Activated CD4-positive, CD25-positive, alpha-beta regulatory T cell treated with anti-CD3 and anti-CD28 coated beads, Interleukin-2, amount 50 U/mL, for 72 hours (primary cell): ENCODE measurements around the gene INPP1.

ENCODE experiments used
- DNase-seq: peaks from one replicate; pipeline ENCODE4 v3.0.0; 2021

Gene INPP1

DNA sequence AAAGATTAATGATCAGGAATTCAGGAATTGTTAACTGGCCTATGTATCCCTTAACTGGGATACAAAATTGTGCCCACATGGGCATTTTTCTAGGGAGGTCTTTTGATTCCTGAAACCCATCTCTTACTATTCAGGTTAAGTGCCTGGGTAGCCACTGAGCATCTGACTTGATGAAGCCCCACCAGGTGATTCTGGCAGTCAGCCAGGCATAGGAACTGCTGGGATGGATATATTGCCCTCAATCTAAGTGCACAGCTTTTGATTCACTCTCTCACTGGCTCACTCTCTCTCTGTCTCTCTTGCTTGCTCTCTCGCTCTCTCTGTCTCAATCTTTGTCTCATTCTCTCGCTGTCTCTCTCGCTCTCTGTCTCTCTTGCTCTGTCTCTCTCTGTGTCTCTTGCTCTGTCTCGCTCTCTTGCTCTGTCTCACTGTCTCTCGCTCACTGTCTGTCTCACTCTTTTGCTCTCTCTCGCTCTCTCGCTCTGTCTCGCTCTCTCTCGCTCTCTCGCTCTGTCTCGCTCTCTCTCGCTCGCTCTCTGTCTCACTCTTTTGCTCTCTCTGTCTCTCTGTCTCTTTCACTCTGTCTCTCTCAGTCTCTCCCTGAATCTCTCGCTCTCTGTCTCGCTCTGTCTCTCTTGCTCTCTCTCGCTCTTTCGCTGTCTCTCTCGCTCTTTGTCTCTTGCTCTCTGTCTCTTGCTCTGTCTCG lies 22.3 kb downstream of the INPP1 start:
- no peak for DNase-seq

DNA sequence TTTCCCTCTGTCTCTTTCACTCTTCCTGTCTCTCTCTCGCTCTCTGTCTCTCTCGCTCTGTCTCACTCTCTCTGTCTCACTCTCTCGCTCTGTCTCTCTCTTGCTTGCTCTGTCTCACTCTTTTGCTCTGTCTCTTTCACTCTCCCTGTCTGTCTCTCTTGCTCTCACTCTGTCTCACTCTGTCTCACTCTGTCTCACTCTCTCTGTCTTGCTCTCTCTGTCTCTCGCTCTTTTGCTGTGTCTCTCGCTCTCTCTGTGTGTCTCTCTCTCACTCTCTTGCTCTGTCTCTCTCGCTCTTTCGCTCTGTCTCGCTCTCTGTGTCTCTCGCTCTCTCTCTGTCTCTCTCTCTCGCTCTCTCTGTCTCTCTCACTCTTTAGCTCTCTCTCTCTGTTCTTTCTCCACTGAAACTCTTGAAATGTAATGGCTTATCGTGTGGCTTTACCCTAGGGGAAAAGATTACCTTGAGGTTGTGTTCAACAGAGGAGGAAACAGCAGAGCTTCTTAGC lies 22.9 kb downstream of the INPP1 start:
- DNase-seq: no peak

DNA sequence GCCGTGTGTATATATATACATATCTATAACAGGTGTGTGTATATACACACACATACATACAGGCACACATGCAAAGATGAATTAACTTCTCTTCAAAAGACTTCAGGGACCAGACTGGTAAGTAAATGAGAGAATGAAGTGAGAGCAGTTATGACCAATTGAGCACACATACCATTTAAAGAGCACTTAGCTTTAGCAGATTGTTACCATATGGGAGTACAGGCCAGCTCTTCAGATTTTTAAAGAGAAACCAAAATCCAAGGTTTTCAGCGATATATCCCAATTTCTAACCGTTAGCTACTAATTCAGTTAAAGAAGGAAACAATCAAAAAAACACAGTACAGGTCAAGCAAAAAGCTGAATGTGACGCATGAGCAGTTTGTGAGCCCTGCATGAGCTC lies 23.7 kb downstream of the INPP1 start:
- no peak for DNase-seq

DNA sequence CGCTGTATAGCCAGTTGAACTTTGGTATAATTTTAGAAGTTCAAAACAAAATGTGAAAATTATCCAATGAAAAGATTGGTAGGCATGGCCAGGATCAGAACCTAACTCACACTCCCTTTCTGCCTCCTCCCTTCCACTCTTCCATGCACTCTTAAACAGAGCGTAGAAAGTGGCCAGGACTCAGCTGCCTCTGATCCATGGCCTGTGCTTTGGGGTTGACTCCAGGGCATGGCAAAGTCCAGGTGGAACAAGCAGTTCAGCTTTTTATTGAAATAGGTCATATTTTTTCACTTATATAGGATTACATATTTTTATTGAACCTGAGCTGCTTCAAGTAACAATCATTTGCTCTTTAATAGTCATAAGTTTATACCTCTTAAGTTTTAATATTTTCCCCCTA lies 26.2 kb downstream of the INPP1 start:
- DNase-seq: no peak

DNA sequence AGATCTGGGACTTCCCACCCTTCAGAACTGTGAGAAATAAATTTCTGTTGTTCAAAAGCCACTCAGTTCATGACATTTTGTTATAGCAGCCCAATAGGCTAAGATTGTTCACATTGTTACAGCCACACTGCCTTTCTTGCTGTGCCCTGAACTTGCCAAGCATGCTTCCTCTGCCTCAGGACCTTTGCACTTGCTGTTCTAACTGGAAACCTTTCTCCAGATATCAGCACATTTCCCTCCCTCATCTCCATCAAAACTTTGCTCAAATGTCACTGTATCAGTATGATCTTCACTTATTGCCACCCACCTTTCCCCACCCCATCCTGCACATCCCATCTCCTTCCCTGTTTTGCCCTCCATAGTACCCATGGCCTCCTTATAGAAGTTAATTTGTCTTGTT lies 32.7 kb downstream of the INPP1 start:
- no peak for DNase-seq

DNA sequence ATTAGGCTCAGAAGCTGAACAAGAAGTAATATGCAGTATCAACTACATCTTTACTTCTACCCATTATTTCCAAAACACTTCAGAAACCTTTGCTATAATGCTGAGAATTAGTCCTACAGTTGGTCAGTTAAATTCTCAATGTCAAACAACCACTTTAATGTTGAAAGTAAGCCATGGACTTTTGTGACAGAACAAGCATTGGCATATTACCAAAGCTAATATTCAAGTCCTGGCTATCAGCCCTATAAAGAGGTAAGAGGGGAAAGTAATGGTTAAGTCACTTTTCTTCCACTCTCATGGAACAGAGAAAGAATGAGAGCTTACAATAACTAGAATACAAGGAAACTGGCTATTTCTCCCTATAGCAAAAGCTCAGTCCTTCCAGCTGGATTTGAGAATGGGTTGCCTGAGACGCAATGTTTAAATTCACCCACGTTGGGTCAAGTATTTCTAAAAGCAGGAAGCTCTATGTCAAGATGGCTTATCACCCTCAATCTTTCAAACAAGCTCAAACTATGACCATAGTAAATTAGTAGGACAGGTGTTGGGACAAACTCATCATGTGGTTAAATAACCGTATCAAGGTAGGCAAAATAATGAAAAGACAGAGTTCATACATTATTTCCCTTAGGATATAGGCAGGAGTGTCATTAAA lies 33.3 kb downstream of the INPP1 start:
- DNase-seq: no peak

DNA sequence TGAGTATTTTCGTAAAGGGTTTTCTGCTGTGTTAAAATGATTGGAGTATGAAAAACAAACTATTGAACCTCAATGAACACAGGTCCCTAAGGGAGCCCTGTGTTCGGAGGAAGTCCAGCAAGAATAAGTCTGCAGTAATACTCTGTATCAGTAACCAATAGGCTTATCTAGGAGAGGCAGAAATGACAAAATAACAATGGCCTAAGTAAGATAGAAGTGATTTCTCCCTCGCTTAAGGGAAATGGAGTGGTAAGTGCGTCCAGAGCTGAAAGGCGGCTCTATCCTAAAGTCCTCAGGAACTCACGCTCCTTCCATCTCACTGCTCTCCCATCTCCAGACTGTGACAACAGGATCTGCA lies 35.5 kb downstream of the INPP1 start:
- DNase-seq: no peak

DNA sequence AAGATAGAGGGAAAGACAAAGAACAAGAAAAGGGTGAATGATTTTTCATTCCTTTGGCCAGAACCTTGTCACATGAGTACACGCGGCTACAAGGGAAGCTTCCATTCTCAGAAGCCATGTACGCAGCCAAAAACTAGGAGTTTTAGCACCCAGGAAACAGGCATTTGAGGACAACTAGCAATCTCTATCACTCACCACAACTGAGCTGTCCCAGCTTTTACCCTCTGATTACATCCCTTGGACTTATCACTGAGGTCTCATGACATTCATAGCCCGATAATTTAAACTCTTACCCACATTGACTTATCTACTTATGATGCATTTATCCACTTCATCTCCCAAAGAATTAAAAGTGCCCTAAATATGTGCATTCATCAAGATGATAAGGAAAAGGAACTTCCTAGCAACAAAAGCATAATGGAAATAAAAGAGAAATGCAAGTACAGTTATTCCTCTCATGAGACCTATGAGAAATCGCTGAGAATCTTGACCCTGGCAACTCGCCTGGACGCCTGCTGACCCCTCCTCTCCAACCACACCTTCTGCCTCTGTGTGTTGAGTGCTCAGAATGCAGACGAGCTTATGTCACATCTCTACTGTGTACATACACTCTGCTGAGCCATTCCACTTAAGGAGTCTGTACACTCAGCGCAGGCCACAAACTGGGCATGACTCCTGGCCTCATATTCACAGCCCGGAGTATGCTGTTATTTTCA lies 36.0 kb downstream of the INPP1 start:
- DNase-seq: no peak

DNA sequence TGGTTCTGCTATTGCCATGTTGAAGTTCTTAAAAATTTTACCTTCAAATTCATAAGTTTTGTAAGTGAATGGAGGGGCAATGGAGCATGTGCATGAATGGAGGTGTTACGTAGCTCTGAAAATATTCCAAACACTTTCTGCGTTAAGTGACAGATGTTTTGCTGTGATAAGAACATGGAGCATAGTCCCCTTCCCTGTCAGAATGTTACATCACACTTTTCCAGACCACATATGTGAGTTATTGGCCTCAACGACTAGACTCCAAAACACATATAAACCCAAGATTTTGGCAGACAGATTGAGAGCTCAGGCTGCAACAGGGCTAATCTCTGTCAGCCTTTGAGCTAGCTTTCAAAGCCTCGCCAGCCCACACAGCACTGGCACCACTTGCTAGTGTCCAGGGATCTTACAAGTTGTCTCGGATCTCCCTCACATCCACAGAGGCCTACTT lies 37.6 kb downstream of the INPP1 start:
- DNase-seq: no peak

DNA sequence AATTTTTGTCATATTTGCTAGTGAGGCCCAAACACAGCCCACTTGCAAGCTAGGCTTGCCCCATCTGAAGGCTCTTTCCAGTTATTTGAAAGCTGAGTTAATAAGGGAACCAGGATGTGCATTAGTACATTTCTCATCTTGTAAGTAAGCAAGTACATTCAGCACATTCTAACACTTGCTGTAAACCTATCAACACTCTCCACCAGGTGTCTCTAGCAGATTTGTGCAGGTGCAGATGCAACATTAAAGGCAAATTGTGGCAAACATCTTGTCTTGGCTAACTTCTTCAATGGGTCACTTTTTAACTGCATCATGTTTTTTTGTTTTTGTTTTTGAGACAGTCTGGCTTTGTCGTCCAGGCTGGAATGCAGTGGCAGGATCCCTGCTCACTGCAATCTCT lies 39.5 kb downstream of the INPP1 start:
- DNase-seq: no peak

DNA sequence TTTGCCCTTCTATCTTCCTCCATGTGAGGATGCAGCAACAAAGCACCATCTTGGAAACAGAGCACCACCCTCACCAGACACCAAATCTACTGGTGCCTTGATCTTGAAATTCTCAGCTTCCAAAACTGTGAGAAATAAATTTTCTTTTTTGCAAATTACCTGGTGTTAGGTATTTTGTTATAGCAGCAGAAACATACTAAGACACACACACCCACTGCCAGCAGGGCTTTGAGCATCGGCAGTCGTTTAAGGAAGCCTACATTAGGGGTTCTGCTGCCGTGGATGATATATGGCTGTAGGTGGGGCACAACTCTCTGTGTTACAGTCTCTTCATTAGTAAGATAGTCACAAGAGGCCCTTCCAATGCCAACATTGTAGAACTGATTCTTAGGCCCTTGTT lies 44.0 kb downstream of the INPP1 start:
- DNase-seq: no peak

DNA sequence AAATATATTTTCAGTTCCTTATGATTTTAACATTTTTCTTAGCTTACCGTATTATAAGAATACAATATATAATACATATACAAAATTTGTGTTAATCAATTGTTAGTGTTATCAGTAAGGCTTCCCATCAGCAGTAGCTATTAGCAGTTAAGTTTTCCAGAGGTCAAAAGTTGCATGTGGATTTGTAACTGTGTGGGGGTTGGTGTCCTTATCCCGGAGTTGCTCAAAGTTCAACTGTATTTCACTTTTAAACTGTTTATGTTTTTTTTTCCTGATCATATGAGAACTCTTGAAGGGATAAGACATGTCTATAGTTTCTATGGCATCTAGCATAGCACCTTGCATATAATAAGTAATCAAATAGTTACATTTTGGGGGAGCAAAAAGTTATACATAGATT lies 52.9 kb downstream of the INPP1 start:
- DNase-seq: no peak

DNA sequence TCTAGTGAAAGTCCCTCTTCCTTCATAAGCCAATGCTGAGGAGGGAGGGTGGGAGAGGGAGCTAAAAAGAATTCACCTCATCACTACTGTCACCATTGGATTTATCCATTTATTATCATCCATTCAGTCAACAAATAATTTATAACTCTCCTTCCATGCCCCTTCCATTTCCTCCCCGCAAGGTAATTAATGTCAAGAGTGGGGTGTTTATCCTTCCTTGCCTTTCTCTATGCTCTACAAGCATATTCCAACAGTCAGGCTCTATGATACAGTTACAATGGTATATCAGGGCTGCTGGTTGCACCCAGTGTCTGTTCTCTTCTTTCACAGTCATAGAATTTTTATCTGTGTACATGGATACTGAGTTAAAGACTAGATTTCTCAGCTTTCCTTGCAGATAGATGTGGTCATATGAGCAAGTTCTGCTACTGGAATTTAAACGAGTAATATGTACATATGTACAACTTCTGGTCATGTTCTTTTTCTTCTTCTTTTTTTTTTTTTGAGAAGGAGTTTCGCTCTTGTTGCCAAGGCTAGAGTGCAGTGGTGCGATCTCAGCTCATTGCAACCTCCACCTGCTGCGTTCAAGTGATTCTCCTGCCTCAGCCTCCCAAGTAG lies 59.7 kb downstream of the INPP1 start:
- DNase-seq: no peak

DNA sequence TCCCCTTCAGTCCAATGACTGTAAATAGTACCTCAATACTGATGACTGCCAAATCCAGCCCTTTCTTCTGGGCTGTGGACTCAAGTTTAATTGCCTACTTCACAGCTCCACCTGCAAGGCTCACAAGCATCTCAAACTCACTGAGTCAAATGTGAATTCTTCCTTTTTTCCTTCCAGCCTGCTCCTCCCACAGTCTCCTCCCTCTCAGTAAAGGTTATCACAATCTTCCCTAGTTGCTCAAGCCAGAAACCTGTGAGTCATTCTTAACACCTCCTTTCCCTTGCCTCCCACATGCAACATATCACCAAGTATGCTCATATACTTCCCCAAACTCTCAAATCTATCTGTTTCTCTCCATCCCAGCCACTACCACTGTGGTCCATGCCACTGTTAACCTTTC lies 61.1 kb downstream of the INPP1 start:
- DNase-seq: no peak

DNA sequence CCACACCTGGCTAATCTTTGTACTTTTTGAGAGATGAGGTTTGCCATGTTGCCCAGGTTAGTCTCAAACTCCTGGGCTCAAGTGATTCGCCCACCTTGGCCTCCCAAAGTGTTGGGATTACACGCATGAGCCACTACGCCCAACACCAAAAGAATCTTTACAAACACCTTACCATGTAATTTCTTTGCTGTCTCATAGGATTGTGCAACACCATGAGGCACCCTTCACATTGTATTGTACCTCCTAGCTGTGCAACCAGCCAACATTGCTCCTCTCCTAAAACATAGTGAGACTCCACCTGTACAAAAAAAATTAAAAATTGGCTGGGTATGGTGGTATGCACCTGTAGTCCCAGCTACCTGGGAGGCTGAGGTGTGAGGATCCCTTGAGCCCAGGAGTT lies 61.7 kb downstream of the INPP1 start:
- DNase-seq: no peak

DNA sequence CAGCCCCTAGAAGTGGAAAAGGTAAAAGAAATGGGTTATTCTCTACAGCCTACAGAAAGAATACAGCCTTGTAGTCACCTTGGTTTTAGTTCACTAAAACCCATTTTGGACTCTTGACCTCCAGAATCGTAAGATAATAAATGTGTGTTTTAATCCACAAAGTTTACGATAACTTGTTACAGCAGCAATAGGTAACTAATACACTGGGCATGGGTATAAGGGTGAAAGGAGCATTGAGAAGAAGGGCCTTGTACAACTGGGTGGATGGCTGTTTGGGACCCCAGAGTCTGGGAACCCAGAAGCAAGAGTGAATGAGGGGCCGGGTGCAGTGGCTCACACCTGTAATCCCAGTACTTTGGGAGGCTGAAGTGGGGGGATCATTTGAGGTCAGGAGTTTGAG lies 62.6 kb downstream of the INPP1 start:
- no peak for DNase-seq

DNA sequence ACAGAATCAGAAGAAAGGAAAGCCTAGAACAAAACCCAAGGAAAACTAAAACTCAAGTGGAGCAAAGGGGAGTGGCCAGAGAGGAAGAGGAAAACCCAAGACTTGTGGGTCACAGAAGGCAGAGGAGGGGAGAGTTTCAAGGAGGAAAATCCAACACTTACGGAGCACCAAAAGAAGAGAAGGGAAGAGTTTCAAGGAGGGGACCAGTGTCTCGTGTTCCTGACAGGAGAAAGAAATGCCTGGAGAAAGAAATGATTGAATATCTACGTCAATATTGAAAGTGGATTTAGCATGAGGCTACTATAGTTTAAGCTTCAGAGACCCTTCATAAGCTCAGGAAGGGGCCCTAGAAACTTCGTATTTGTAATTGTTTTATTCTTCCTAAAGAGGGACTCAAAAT lies 63.4 kb downstream of the INPP1 start:
- no peak for DNase-seq

DNA sequence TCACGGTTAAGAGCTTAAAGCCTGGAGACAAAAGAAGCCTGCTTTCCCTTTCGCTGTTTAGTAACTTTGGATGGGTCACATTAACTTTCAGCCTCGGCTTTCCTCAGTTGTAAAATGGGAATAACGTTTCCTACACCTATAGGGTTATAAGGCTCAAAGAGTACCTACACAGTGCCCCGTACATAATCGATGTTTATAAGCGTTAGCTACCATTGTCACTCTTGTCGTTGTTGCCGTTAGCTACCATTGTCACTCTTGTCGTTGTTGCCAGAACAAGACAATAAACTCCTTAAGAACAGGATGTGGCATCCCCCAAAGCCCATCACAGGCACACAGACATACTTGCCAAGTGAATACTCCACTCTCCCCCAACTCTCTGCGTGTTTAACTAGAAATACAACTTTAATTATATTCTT lies 63.9 kb downstream of the INPP1 start:
- no peak for DNase-seq

DNA sequence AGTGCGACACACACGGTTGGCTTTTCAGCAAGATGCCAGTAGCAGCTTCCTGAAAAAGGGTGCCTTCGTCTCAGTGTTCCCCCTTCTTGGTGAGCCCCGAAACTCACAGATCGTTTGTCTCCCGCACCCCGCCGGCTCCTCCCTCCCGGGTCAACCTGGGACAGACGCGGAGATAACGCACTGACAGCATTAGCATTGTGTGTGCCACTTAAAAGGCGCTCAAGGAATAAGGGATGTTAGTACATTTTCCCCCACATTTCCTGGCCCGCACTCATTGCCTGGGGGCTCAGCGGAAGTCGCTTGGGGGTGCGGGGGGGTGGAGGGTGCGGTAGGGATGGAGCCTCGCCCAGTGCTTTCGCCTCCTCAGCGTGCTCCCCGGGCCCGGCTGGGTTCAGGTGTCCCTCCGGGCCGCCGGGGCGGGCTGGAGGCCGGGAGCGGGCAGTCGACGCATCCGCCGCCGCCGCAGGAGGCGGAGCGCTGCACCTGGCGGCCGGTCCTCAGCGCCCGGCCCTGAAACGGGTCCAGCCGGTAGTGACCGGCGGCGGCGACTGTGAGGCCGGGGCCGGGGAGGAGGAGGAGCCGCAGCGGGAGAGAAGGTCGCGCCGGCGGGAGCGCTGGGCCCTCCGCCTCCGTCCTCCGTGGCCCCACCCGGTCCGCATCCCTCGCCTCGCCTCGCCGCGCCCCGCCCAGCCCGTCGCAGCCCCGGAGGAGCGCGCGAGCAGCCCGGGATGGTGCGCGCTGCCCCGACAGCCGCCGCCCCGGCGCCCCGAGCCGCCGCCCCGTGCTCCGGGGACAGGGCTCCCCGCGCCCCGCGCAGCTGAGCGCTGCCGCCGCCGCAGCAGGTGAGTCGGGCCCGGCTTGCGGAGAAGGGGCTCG lies 64.5 kb downstream of the INPP1 start, which contains the start of gene MFSD6:
Gene MFSD6, plus strand, starts transcription at position 694 of the 876 bp plus-strand sequence. CDS start 27,675 bp downstream, outside the sequence.
- DNase-seq: peak; percentile 73

DNA sequence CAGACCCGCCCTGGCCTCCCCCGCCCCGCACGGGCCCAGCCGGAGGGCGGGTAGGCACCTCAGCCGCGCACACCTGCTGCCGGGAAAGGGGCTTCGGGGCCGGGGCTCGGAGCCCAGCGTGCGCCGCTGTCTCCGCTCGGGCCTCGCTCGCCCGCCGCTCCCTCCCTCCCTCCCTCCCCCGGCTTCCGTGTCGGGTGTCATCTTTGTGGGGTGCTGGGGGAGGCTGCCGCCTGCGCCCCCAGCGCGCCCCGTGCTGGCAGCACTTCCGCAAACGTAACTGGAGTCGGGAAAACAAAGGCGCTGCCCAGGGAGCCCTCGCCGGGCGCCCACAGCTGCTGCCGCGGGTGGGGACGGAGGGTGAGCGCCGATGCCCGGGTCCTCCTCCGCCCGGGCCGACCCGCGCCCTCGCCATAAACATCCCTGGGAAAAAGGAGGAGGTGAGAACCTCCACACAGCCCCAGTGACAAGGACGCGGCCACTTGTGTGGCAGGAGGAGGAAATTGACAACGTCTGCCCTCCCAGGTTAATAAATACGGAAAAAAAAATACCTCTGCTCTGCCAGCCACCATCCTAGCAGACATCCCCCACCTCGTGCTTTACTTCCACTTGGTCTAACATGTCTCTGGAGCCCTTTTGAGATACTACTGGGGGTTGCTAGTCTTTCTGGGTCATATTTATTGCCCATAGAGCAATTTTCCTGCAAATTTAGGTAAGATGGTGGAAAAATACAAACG lies 65.3 kb downstream of the INPP1 start:
- peak; percentile 68 for DNase-seq

DNA sequence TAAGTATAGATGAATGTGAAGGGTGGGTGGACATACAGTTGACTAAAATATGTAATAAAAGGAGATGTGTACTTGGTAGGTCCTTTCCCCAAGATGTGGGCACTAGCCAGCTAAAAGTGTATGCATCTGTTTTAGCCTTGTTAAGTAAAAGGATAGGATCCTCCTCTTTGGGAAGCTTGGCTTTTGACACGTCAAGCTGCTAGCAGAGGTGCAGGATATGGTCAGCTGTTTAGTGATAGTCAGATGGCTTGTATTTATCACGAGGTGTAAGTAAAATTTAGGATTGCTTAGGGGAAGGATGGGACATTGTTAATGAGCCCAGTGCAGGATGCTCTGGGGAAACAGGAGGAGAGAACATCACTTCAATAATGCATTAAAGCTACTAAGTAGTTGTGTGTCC lies 66.2 kb downstream of the INPP1 start:
- DNase-seq: no peak

DNA sequence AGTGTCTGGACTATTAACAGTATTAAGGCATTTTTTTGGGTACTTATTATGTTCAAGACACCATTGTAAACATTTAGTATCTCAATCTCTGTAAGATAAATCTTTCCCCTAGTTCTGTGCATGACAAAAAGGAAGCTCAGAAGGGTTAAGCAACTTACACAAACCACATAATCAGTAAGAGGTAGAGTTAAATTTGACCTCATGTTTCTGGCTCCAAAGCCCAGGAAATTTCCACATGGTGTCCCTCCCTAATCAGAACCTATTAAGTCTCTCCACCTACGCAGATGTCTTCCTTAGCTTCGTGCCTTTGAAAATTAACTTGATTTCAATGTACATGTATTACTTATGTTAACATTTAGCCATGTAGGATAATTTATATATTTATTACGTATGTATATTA lies 66.8 kb downstream of the INPP1 start:
- no peak for DNase-seq
